Fibroblast of skin of left biceps (primary cell): Measurements from ENCODE around the gene TNFAIP8L3.
"Not testable (repeated sequence)": the region's sequence is repeated elsewhere in the genome, so short reads cannot be mapped to it uniquely, and the experiment has no call there.

ENCODE experiments used
- DNase-seq, 2 experiments: peaks; one replicate each; pipeline ENCODE4 v3.0.0-alpha.2; 2013; ENCODE audit warnings: low read depth in 2 of 2

Gene TNFAIP8L3

DNA sequence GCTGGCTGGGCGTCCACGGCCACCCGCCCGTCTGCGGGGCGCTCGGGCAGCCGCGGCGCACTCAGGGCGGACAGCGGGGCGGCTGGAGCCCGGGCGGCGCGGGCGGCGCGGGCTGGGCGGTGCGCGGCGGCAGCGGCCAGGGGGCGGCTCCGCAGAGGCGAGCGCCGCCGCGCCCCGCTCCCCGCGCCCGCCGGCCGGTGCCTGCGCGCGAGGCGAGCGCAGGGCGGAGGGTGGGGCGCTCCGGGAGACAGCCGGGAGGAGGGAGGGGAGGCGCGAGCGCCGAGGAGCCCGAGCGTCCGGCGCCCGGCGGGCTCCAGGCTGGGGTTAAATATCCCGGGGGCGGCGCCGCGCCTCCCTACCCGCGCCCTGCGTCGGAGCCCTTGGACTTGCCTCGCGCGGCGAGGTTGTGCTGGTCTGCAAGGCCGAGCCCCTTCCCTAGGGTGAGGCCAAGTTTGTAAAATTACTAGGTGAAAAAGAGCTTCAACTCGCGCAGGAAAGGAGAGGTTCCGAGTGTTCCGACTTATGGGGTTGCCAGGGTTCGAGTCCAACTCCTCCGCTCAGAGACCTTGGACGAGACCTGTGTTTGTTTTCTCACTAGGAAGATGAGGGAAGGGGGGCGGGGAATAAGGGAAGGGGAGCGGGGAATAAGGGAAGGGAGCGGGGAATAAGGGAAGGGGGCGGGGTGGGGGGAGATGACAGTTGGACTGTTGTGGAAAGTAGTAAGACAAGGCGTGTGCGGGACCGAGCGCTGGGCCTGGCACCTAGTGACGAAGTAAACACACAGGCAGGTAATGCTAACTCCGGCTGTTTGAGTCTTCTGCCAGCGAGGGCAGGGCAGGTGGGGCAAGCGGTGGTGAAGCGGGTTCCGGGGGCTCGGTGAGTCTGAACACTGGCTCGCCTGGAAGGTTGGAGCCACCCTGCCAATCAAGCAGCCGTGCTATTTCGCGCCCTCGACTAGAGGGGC lies at the start of gene TNFAIP8L3:
Gene TNFAIP8L3, minus strand, starts transcription at position 301 of the 964 bp plus-strand sequence. CDS start 311 bp downstream, outside the sequence.
- no peak for DNase-seq

DNA sequence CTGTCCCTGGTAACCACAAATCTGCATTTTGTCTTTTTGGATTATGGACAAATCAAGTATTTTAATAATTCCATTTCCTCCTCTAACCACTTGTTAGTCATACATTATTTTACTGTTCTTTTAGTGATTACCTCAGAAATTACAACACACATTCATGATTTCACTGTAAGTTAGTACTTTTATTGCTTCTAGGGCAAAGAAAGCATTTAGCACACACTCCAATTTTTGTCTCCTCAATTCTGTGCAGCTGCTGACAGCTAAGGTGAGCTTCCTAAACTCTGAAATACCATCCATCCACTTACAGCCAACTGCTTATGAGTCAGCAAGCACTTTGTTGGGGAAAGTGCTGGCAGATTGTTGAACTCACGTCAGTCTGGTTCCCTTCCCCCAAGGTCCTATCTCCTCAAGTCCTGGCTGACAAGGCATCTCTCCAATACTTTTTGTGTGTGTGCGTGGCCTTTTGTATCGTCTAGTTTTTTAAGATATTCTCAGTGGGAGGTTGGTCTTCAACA lies 49.4 kb upstream of the TNFAIP8L3 start:
- peak; percentile 64 to 73 for DNase-seq

DNA sequence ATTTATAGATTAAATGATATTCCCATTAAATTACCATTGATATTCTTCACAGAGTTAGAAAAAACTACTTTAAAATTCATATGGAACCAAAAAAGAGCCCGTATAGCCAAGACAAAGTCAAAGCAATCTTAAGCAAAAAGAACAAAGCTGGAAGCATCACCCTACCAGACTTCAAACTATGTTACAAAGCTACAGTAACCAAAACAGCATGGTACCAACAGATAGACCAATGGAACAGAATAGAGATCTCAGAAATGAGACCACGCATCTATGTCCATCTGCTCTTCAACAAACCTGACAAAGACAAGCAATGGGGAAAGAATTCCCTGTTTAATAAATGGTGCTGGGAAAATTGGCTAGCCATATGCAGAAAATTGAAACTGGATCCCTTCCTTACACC lies 45.6 kb upstream of the TNFAIP8L3 start:
- not testable (repeated sequence) for DNase-seq

DNA sequence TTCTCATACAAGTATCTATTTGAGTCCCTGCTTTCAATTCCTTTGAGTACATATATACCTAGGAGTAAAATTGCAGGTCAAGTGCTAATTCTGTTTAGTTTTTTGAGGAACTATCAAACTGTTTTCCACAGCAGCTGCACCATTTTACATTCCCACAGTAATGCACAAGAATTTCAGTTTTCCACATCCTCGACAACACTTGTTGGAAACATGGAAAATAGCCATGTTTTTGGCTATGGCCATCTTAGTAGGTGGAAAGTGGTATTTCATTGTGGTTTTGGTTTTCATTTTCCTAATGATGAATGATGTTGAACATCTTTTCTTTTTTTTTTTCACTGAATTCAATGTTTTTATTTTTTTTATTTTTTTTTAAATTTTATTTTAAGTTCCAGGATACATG lies 44.4 kb upstream of the TNFAIP8L3 start:
- DNase-seq = no peak

DNA sequence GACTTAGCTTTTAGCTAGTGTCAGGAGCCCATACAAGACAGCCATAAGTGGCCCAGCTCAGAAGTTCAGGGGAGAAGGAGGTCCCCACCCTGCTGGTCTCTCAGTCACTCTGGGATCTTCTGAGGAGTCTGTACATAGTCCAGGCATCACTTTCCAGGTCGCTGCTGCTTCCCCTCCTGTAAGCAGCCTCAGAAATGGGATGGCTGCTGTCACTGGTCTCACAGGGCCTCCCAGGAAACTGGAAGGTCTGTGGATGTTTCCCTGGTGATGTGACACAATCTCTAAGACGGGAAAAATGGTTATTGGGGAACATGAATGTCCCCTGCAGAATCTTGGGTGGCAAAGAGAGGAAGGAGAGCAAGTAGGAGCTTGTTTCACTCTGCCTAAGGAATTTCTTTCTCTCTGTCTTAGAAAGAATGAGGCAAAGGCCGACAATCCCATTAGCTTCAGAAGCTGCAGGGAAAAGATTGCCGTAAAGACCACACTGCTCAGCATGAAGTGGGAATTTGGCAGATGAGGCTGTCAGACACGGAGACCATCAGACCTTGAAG lies 43.2 kb upstream of the TNFAIP8L3 start:
- DNase-seq = no peak

DNA sequence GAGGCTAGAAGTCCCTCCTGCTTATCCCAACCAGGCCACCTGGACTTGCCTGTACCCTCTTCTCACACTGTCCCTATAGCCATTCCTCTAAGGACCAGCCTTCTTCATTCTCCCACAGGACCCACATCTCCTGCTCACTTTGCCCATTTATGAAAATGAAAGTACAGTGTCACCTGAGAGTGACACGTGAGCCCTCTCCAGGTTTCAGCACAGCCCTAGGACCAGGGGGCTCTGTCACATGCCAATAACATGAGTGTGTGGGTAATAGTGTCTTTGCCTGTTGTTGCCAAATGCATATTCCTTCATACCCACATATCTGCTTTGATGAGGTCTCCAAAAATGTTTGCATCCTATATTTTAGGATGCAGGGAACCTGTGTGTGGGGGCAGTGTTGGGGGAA lies 42.3 kb upstream of the TNFAIP8L3 start:
- no peak for DNase-seq

DNA sequence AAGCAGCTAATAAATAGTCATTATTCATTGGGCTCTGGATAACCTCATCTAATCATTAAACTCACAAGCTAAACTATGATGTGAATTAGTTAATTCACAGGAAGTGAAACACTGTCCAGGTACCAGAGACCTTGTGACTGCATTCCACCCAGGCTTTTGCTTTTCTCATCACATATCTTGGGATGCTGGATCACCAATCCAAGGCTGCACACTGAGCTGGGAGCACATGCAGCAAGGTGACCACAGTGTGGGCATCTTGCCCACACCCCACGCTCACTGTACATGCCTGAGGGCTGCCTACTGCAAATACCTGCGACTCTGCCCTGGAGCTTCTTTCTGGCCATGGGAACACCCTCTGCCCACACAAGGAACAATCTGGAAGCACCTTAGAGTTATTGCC lies 40.6 kb upstream of the TNFAIP8L3 start:
- DNase-seq = no peak

DNA sequence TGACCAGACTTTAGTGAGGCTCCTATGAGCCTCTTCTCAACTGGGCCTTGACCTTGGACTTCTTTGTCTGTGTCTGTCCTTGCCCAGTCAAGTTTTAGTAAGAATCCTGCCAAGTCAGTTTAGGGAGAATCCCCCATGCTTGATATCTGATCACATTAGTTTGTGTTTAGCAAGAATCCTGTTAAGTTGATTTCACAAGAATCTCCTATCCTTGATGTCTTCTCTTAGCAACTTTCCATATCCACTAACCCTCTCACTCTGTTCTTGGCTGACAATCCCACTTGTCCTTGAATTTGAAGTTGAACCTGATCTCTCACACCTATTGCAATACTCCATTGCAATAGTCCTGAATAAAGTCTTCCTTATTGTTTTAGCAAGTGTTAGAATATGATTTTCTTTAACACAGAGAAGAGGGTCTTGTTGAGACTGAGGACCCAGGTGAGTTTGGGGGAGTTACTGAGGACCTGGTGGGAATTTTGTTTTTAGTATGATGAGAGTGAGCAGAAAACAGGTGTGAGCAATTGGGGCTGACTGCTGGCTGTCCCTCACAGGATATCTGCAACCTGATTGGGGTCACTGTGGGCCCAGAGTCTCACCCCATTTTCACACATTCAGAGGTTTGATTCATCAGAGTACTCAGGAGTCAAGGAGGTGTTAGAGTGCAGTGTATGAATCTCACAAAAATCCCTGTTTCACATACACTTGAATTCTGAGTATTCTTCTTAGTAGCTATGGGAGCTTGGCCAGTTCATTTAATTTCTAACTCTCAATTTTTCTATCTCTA lies 39.9 kb upstream of the TNFAIP8L3 start:
- DNase-seq = no peak

DNA sequence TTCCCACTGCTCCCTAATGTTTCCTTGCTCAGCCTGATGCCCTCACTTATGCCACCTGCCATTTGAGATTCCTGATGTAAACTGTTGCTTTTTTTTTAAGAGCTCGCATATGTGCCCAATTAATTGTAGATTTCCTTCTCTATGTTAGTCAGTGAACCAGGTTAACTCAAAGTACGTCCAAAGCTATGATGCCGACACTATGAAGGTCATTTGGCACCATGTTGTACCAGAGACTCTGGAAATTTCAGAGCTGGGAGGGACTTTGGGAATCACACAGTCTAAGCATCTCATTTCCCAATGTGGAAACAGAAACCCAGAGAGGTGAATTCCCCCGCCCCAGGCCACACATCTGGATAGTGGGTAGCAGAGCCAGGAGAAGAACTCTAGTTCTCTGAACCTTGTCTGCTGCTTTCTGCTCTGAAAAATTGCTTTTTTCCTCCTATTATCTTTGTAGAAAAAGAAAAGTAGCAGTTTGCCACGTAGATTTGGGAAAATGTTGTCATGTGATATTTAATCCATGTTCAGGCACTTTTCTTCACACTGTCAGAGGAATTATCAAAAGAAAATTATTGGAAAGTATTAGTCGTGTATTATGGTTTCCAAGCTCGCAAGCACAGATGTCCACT lies 38.5 kb upstream of the TNFAIP8L3 start:
- no peak for DNase-seq

DNA sequence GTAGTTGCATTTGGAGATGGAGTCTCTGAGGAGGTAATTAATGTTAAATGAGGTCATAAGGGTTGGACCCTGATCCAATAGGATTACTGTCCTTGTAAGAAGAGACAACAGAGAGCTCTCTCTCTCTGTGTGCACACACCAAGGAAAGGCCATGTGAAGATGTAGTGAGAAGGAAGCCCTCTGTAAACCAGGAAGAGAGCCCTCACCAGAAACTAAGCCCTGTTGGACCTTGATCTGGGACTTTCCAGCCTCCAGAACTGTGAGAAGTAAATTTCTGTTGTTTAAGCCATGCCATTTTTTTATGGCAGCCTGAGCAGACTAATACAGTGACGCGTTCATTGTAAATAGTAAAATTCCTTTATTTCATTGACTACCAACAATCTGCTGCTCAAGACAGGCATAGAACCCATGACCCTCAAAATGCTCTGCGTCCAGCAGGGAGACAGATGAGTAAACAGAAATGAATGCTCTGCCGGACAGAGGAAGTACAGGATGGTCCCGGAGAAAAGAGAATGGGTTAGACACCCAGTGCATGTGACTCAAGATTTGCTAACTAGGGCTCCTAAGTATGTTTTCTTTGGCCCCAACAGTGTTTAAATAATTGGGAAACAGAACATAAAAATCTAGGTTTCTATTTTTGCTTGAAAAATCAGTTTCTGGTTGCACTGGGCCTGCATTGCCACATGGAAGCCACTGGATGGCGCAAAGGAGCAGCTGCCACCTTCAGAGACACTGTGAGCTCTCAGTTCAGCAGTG lies 37.9 kb upstream of the TNFAIP8L3 start:
- DNase-seq = peak in 1 of 2 experiments; percentile 26

DNA sequence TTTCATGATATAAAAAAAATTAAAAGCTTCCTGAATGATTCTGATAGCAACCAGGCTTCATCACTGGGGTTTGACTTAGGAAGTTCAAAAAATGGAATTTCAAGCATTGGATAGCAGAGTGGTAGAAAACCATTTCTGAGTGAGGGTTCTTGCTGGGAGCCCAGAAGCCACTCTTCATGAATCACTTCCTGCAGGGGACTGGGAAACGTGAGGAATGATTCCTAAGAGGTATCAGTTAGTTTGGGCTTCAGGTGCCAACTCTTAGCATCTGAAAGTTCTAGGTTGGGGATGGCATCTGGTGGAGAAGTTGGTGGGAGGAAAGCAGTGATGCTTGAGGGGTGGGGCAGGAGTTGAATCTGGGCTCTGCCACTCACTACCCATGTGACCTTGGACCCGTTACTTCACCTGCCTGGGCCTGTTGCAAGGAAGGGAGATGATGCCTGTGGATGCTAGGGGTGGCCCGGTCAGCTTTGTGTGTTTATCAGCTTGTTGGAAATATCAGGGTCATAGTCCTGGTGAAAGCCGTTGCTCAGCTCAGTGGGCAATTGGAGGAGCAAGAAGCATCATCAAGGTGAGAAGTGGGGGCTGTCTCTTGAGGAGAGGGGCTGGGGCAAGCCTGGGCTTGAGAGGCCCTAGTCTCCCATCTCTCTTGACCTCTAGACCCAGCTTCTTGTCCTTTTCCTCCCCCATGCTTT lies 37.0 kb upstream of the TNFAIP8L3 start:
- no peak for DNase-seq

DNA sequence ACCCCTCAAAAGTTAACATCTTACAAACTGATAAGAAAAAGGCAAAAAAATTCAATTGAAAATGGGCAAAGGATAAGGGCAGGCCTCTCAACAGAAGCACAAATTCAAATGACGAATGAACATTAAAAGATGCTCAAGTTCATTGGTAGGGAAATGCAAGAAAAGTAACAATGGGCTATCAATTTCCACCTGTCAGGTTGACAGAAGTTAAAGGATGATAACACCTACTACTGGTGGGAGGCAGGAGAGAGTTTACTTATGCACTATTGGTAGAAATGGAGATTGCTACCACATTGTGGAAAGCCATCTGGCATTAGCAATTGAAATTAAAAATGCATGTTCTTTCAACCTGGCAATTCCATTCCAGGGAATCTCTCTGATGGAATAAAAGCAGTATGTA lies 35.6 kb upstream of the TNFAIP8L3 start:
- DNase-seq = no peak

DNA sequence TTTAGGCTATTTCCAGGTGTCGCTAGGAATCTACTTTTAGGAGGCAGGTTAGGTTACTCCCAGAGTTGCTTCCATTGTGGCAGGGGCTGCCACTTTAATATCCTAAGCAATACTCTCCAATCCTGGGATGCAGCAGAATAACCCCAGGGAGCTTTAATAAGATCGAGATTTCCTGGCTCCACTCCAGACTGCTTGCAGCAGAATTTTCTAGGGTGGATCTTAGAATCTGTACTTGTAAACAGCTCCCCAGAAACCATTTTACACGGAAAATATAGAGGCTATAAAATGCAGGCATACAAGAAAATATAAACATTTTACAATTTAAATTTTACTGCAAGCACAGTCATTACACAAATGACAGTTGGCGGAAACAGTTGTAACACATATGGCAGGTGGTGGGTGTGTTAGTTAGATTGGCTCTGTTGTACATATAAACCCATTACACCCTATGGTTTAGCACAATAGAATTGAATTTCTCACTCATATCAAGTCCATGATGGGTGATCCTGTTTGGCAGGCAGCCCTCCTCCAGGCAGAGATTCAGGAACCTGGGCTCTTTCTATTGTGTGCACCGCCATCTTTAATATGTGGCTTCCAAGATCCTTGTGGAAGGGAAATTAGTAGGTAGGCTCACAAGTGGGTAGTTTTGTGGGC lies 35.0 kb upstream of the TNFAIP8L3 start:
- no peak for DNase-seq

DNA sequence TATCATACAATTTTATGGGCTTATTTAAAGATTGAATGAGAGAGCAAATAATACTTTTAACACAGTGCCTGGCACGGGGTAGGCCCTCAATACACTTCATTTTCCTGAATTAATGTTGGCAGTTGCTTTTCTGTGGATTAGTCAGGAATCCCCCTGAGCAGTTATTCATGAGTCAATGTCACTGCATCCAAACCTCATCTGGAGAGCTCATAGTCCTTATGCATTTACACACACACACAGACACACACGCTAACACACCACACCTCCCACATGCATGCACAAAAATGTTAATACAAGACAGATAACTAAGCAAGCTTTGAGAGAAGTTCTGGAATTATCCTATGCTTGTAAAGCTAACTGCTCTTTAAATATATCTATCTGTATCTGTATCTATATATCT lies 34.0 kb upstream of the TNFAIP8L3 start:
- no peak for DNase-seq

DNA sequence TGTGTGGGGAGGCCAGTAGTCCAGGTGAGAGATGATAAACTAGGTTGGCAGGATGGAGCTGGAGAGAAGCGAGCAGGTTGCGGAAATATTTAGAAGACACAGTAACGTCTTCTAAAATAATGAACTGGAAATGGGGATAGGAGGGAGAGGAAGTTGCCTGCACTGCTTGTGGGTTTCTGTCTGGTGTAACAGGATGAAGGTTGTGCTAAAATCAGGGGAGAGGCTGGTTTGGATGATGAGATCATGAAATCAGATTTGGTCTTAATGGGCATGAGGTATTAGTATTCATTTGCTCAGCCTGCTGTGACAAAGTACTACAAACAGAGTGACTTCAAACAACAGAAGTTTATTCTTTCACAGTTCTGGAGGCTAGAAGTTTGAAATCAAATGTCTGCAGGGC lies 32.1 kb upstream of the TNFAIP8L3 start:
- no peak for DNase-seq

DNA sequence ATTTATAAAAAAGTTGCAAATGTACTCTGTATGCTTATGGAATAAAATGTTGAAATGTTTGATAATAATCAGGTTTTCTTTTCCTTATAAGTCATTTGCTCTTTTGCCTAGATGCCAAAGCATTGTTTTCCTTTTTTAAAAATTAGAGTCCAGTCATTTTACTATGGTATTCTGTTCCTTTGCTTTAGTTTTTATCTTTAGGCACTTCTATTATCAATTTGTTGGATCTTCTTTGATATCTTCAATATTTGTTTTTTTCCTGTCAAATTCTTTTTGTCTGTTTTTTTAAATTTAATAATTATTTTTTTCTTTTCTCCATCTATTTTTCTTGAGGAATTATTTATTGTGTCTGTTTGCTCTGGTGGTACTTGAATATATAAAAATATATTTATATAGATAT lies 28.3 kb upstream of the TNFAIP8L3 start:
- DNase-seq = not testable (repeated sequence)

DNA sequence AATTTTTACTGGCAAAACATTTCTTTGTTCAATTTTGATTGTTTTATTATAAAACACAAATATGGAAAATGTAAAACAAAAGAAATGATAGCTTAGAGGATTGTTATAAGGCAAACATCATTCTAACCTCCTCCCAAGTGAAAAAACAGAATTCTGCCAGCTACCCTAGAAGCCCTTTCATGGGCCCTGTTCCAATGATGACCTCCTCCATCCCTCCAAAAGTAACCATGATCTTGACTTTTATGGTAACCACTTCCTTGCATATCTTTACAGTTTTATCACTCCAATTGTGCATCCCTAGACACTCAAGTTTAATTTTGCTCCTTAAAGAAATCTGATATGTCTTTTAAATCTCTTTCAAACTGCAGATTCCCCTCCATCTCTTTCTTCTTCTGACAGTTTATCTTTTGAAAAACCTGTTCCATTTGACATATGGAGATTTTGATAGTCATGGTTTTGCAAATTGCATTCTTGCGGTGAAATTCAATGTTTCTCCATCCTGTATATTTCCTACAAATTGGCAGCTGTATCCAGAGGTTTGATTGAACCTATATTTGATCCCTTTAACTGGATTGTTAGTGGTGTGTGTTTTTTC lies 27.0 kb upstream of the TNFAIP8L3 start:
- DNase-seq = no peak

DNA sequence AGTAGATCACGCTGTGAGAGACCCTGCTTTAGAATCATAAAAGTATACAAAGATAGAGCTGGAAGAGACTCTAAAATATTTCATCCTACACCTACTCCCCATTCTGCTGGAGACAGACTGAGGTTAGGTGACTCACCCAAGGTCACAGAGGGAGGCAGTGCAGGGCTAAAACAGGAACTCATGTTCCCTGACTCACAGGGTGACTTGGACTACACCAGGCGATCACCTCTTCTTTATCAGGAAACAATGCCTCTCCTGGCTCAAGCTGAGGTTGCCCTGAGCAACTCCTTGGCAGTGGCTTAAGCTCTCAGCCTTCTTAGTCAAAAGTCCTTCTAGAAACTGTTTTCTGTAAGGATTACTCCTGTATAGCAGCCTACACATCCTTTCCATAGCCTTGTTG lies 26.4 kb upstream of the TNFAIP8L3 start:
- peak in 1 of 2 experiments; percentile 48 for DNase-seq

DNA sequence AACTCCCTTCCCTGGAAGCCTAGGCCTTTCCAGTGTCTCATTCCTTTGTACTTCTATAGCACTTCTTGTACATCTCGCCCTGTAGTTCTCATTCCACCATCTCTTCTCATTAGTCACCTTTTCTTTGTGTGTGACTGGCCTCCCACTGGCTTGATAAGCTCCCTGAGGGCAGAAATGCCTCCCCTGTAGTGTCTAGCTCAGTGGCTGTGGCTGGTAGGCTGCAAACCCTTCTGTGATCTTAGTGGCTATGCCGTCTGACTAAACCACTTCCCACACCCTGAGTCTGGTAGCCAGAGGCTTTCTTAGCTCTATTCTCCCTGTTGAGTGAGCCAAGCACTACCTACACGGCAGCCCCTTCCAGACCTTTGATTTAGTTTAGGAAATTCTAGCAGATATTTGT lies 24.4 kb upstream of the TNFAIP8L3 start:
- DNase-seq = no peak
